CD14-positive monocyte (primary cell): ENCODE measurements around the gene SYCE1. TPM values are rescaled to one million over a fixed set of nuclear protein-coding genes. Genes with fewer than 3 reads are reported as not detected.
A peak's percentile ranks its signal among the peaks of the same experiment; 100 is the strongest.

Experiments
- DNase-seq, 3 donors: peaks; one replicate each; pipeline ENCODE4 v3.0.0-alpha.2; 2011 to 2022
- H2AFZ ChIP-seq: 2 replicates; pipeline ENCODE4 v1.6.0; 2012; ENCODE audit warnings: mild to moderate bottlenecking, low read depth, low read length, inconsistent platforms; ENCODE audit not compliant: insufficient read depth, poor library complexity, severe bottlenecking
- H3K27ac ChIP-seq, 2 donors: 1 replicate in 1 of 2; 2 replicates in 1 of 2; pipeline ENCODE4 v1.5.1; 2012 to 2013; ENCODE audit warnings: low read length in 2 of 2, control low read depth in 1 of 2, inconsistent platforms in 1 of 2, low read depth in 1 of 2, mild to moderate bottlenecking in 1 of 2
- H3K27me3 ChIP-seq, 2 donors: one replicate each; pipeline versions ENCODE4 v1.6.0 to v1.6.1; 2011 to 2013; ENCODE audit warnings: low read length in 2 of 2; ENCODE audit not compliant: control insufficient read depth in 2 of 2, insufficient read depth in 2 of 2
- H3K36me3 ChIP-seq, 2 donors: replicated peaks in 1 of 2; 1 replicate in 1 of 2; 2 replicates in 1 of 2; pipeline versions ENCODE4 v1.5.1 to v1.6.1; 2012 to 2013; ENCODE audit warnings: low read length in 2 of 2, control low read depth in 1 of 2, inconsistent platforms in 1 of 2, mild to moderate bottlenecking in 1 of 2; ENCODE audit not compliant: insufficient read depth in 2 of 2, control insufficient read depth in 1 of 2
- H3K4me1 ChIP-seq, 2 donors: 1 replicate in 1 of 2; 2 replicates in 1 of 2; pipeline versions ENCODE4 v1.5.1 to v1.6.1; 2012 to 2013; ENCODE audit warnings: low read length in 2 of 2, control low read depth in 1 of 2, inconsistent platforms in 1 of 2, mild to moderate bottlenecking in 1 of 2, moderate library complexity in 1 of 2; ENCODE audit not compliant: insufficient read depth in 2 of 2, control insufficient read depth in 1 of 2
- H3K4me2 ChIP-seq: replicated peaks from 2 replicates; pipeline ENCODE3; 2012; ENCODE audit warnings: low read length, moderate library complexity, mild to moderate bottlenecking; ENCODE audit not compliant: poor library complexity, severe bottlenecking; ENCODE audit errors: extremely low read depth
- H3K4me3 ChIP-seq, 3 experiments: fragments of 200-600 bp in 1 of 3; sonication (generic) in 1 of 3; replicated peaks in 1 of 3; 1 replicate in 2 of 3; 2 replicates in 1 of 3; pipeline ENCODE4 v1.5.1; 2011 to 2013; ENCODE audit warnings: low read length in 3 of 3, mild to moderate bottlenecking in 3 of 3, control low read depth in 2 of 3, low read depth in 2 of 3, inconsistent platforms in 1 of 3, moderate library complexity in 1 of 3
- H3K79me2 ChIP-seq: 2 replicates; pipeline ENCODE4 v1.6.0; 2012; ENCODE audit warnings: mild to moderate bottlenecking, control low read depth, inconsistent platforms, low read length, moderate library complexity; ENCODE audit not compliant: insufficient read depth
- H3K9ac ChIP-seq: 2 replicates; pipeline ENCODE4 v1.6.0; 2017; ENCODE audit warnings: low read length, mild to moderate bottlenecking; ENCODE audit not compliant: insufficient read depth, poor library complexity, severe bottlenecking
- H3K9me3 ChIP-seq, 2 donors: replicated peaks in 1 of 2; 1 replicate in 1 of 2; 2 replicates in 1 of 2; pipeline versions ENCODE4 v1.5.1 to v1.6.1; 2012 to 2013; ENCODE audit warnings: low read length in 2 of 2, control low read depth in 1 of 2; ENCODE audit not compliant: control insufficient read depth in 1 of 2, insufficient read depth in 1 of 2
- H4K20me1 ChIP-seq: 2 replicates; pipeline ENCODE4 v1.6.0; 2012; ENCODE audit warnings: mild to moderate bottlenecking, low read length, control low read depth, moderate library complexity; ENCODE audit not compliant: insufficient read depth
- H3K27ac Mint-ChIP-seq, 7 donors: one replicate each; pipeline ENCODE4 v1.8.0; 2020; ENCODE audit warnings: mild to moderate bottlenecking in 7 of 7, mixed read lengths in 7 of 7, moderate library complexity in 6 of 7, inconsistent platforms in 2 of 7
- H3K27me3 Mint-ChIP-seq, 3 donors: one replicate each; pipeline ENCODE4 v1.8.0; 2021 to 2022; ENCODE audit warnings: low read depth in 3 of 3, mild to moderate bottlenecking in 3 of 3, mixed read lengths in 3 of 3, moderate library complexity in 3 of 3, inconsistent platforms in 1 of 3
- H3K36me3 Mint-ChIP-seq, 2 donors: one replicate each; pipeline ENCODE4 v1.8.0; 2020; ENCODE audit warnings: mixed read lengths in 2 of 2, inconsistent platforms in 1 of 2, mild to moderate bottlenecking in 1 of 2
- H3K4me1 Mint-ChIP-seq: one replicate; pipeline ENCODE4 v1.8.0; 2020; ENCODE audit warnings: mild to moderate bottlenecking, mixed read lengths
- H3K4me3 Mint-ChIP-seq, 2 donors: one replicate each; pipeline ENCODE4 v1.8.0; 2020; ENCODE audit warnings: mild to moderate bottlenecking in 2 of 2, mixed read lengths in 2 of 2, moderate library complexity in 1 of 2
- H3K9me3 Mint-ChIP-seq, 7 donors: one replicate each; pipeline ENCODE4 v1.8.0; 2020 to 2022; ENCODE audit warnings: mixed read lengths in 7 of 7, mild to moderate bottlenecking in 6 of 7, moderate library complexity in 6 of 7, inconsistent platforms in 2 of 7
- WGBS: methylation state at CpG from one replicate; pipeline ENCODE4 v1.1.5; 2013; ENCODE audit warnings: missing lambda C conversion rate; ENCODE audit not compliant: insufficient coverage; 5-methylcytosine and 5-hydroxymethylcytosine counted together
- intact Hi-C, 2 donors: fragments of 100-400 bp; cut with micrococcal nuclease; formaldehyde crosslinking; loops; one replicate each; pipeline versions ENCODE4 v1.15.0 to v1.15.1; 2023
- polyA plus RNA-seq, 3 donors: library from polyadenylated mRNA; depleted of rRNA in 1 of 3; unstranded in 2 of 3; stranded (reverse) in 1 of 3; fragments of 300-500 nt in 2 of 3; fragments of >200 nt in 1 of 3; fragmentation: Illumina TruSeq in 2 of 3; gene quantifications; 1 replicate in 2 of 3; 2 replicates in 1 of 3; pipeline ENCODE4 v1.2.3, GENCODE V29; 2012 to 2021
- TF ChIP-seq, protein P1 (sequence below): fragments of 200-600 bp; IDR thresholded peaks from one replicate; pipeline ENCODE4 v1.8.0; 2022; ENCODE audit warnings: antibody characterized with exemption, mild to moderate bottlenecking

The SYCE1 gene
- polyA plus RNA-seq, 3 donors, result 0.12 TPM; not detected in 2

DNA sequence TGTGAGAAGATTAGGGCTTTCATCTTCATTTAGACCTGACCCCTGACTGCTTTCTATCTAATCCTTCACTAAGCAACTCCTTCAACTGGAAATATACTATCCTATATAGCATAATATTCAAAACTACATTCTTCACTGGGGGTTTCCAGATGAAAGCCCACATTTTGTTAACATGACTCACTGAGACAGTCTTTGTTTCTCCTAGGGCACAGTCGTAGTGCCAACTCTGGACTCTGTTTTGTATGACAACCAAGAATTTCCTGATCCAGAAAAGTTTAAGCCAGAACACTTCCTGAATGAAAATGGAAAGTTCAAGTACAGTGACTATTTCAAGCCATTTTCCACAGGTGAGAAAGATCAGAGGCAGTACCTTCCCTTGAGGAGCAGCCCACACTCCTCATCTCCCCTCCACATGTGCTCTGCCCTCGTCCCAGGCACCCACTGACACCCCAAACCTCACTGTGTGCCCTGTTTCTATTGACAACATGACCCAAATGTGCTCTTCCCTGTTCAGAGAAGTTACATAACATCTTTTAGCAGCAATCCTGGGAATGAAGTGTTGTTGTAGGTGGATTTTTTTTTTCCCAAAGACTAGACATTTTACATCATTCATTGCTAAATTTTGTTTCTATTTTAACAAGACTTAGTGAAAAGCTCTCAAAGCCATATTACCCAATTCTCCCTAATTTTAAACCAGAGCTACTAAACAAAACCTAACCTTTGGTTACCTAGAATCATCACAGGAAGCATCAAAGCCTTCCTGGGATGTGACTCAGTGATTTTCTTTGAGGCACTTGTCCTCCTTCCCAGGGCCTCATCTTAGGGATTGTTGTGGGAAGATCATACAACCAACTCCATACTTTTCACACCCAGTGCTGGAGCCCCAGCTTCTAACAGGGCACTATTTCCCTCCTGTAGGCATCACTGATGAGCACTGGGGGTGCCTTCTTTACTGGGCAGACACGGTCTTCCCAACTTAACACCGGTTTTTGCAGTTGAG lies 27.5 kb downstream of the SYCE1 start:
- H3K4me1 ChIP-seq, result no peaks in the 10 kb centered on the region
- no peak overlapping the region for H3K4me3 Mint-ChIP-seq
- H3K27ac ChIP-seq, result no peak overlapping the region
- TF ChIP-seq, protein P1, sequence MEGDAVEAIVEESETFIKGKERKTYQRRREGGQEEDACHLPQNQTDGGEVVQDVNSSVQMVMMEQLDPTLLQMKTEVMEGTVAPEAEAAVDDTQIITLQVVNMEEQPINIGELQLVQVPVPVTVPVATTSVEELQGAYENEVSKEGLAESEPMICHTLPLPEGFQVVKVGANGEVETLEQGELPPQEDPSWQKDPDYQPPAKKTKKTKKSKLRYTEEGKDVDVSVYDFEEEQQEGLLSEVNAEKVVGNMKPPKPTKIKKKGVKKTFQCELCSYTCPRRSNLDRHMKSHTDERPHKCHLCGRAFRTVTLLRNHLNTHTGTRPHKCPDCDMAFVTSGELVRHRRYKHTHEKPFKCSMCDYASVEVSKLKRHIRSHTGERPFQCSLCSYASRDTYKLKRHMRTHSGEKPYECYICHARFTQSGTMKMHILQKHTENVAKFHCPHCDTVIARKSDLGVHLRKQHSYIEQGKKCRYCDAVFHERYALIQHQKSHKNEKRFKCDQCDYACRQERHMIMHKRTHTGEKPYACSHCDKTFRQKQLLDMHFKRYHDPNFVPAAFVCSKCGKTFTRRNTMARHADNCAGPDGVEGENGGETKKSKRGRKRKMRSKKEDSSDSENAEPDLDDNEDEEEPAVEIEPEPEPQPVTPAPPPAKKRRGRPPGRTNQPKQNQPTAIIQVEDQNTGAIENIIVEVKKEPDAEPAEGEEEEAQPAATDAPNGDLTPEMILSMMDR, result no peak
- no peaks in the 10 kb centered on the region for H3K27me3 ChIP-seq
- H3K79me2 ChIP-seq, result no peaks in the 10 kb centered on the region
- H3K9ac ChIP-seq, result no peak overlapping the region
- DNase-seq, result no peak
- H3K9me3 Mint-ChIP-seq, result peaks cover 0 to 2% (median 0%) of the 10 kb centered on the region in 7 donors
- no peak overlapping the region for H3K27ac Mint-ChIP-seq
- no peaks in the 10 kb centered on the region for H4K20me1 ChIP-seq
- H3K9me3 ChIP-seq, result no peaks in the 10 kb centered on the region
- no peak overlapping the region for H3K4me3 ChIP-seq
- intact Hi-C loops, result no loop called here
- peaks cover 6 to 17% (median 14%) of the 10 kb centered on the region in 3 donors for H3K27me3 Mint-ChIP-seq
- H3K4me2 ChIP-seq, result no peak overlapping the region
- no peaks in the 10 kb centered on the region for H3K4me1 Mint-ChIP-seq
- H3K36me3 ChIP-seq, result no peaks in the 10 kb centered on the region
- no peaks in the 10 kb centered on the region for H3K36me3 Mint-ChIP-seq
- no peak overlapping the region for H2AFZ ChIP-seq
- 63% methylated on average over 1 of the region's 4 CpGs for WGBS

DNA sequence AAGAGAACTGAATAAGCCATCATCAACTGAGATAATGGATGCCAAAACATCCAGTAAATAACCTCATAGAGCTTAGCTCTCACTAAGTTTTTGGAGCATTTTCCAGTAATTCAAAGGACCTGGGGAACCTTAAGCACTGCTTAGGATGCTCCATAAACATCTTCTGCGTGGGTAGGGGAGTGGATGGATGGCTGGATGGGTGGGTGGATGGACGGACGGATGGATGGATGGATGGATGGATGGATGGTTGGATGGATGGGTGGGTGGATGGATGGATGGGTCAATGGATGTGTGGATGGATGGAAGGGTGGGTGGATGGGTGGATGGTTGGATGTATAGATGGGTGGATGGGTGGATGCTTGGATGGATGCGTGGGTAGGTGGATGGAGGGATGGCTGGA lies 29.2 kb downstream of the SYCE1 start:
- no peak overlapping the region for H2AFZ ChIP-seq
- peaks cover 14 to 20% (median 19%) of the 10 kb centered on the region in 3 donors for H3K27me3 Mint-ChIP-seq
- WGBS, result 60% methylated on average over 3 of the region's 4 CpGs

More for the DNA sequence above, 29.2 kb downstream of the SYCE1 start:
- H3K27ac Mint-ChIP-seq, result peak overlapping the region in 1 of 7 donors; percentile 33
- Histone ChIP-seq H3K9ac (no peak overlapping the region), H3K4me2 (no peak overlapping the region), H4K20me1 (no peaks in the 10 kb centered on the region), H3K79me2 (no peaks in the 10 kb centered on the region), H3K27me3 (no peaks in the 10 kb centered on the region), H3K4me1 (no peaks in the 10 kb centered on the region), H3K36me3 (no peaks in the 10 kb centered on the region), H3K27ac (no peak overlapping the region), H3K4me3 (no peak overlapping the region), H3K9me3 (no peaks in the 10 kb centered on the region)
- TF ChIP-seq, protein P1, result no peak
- no peak overlapping the region for H3K4me3 Mint-ChIP-seq
- no peaks in the 10 kb centered on the region for H3K36me3 Mint-ChIP-seq
- no peaks in the 10 kb centered on the region for H3K4me1 Mint-ChIP-seq
- intact Hi-C loops, result no loop called here
- no peak for DNase-seq
- peaks cover 0 to 2% (median 0%) of the 10 kb centered on the region in 7 donors for H3K9me3 Mint-ChIP-seq
